ENCODE data around the gene PPP1R3G.

DNA sequence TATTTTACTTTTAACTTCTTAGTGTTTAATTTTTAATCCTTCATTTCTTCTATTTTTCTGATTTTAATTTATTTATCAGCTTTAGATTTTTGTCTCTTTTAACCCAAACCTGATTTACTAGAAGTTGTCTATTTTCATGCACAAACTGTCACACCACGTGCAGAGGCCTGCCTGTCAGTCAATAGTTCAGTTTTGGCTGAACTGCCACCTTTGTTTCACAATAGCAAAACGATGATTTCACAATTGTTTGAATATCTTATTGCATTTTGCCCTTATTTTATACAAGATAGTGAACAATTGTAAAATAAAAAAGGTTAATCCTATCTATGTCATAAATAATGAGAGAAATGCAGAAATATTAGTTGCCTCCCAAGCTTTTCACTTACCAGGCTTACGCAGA is 24.0 kb upstream of the PPP1R3G start:
- TF ChIP-seq, protein P1, sequence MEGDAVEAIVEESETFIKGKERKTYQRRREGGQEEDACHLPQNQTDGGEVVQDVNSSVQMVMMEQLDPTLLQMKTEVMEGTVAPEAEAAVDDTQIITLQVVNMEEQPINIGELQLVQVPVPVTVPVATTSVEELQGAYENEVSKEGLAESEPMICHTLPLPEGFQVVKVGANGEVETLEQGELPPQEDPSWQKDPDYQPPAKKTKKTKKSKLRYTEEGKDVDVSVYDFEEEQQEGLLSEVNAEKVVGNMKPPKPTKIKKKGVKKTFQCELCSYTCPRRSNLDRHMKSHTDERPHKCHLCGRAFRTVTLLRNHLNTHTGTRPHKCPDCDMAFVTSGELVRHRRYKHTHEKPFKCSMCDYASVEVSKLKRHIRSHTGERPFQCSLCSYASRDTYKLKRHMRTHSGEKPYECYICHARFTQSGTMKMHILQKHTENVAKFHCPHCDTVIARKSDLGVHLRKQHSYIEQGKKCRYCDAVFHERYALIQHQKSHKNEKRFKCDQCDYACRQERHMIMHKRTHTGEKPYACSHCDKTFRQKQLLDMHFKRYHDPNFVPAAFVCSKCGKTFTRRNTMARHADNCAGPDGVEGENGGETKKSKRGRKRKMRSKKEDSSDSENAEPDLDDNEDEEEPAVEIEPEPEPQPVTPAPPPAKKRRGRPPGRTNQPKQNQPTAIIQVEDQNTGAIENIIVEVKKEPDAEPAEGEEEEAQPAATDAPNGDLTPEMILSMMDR (IDR thresholded peaks at IDR 0.05), result no peak
- no peak for TF ChIP-seq POLR2A (IDR thresholded peaks at IDR 0.05)
